ENCODE results near the gene TBC1D2B. TPM values are rescaled to one million over a fixed set of nuclear protein-coding genes. Genes with fewer than 3 reads are reported as not detected.
"Not testable (repeated sequence)": the region's sequence is repeated elsewhere in the genome, so short reads cannot be mapped to it uniquely, and the experiment has no call there.

TBC1D2B gene
- total RNA-seq, 1 donor from 2014 or later = 58.1 TPM

DNA sequence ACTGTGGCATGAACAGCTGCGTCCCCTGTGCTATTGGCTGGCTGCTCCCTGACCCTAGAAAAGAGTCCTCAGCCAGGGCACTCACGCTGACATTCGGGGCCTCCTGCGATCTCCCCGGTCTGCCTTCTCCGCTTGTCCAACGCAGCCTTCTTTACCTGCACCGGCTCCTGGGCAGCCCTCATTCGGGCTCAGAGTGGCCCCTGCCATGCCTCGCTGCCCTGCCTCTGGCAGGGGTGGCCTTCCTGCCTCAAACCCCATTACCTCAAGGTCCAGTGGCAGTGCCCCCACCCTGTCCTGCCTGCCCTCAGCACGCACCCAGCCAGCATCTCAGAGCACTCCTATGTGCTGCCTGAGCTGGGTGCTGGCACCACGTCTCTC lies 86.5 kb downstream of the TBC1D2B start:
- Mint-ChIP-seq H3K4me1 (ENCODE audit: low read depth) (peaks cover 65% of the 10 kb centered on the region), H3K27me3 (ENCODE audit: low read depth) (no peaks in the 10 kb centered on the region), H3K9me3 (ENCODE audit: low read depth) (no peaks in the 10 kb centered on the region), H3K4me3 (ENCODE audit: unreplicated experiment) (no peak overlapping the region), H3K36me3 (ENCODE audit: low read depth) (peaks cover 4% of the 10 kb centered on the region), H3K27ac (ENCODE audit: unreplicated experiment) (no peak overlapping the region)
- DNase-seq (ENCODE audit: low spot score) = no peak
- TF ChIP-seq, protein P1, sequence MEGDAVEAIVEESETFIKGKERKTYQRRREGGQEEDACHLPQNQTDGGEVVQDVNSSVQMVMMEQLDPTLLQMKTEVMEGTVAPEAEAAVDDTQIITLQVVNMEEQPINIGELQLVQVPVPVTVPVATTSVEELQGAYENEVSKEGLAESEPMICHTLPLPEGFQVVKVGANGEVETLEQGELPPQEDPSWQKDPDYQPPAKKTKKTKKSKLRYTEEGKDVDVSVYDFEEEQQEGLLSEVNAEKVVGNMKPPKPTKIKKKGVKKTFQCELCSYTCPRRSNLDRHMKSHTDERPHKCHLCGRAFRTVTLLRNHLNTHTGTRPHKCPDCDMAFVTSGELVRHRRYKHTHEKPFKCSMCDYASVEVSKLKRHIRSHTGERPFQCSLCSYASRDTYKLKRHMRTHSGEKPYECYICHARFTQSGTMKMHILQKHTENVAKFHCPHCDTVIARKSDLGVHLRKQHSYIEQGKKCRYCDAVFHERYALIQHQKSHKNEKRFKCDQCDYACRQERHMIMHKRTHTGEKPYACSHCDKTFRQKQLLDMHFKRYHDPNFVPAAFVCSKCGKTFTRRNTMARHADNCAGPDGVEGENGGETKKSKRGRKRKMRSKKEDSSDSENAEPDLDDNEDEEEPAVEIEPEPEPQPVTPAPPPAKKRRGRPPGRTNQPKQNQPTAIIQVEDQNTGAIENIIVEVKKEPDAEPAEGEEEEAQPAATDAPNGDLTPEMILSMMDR (IDR thresholded peaks at IDR 0.05) = no peak

GRCh38 chr15:77989296-77990143 lies 88.0 kb downstream of the TBC1D2B start:
- Mint-ChIP-seq H3K36me3 (ENCODE audit: low read depth) (peaks cover 4% of the 10 kb centered on the region), H3K27ac (ENCODE audit: unreplicated experiment) (no peak overlapping the region), H3K4me1 (ENCODE audit: low read depth) (peaks cover 55% of the 10 kb centered on the region), H3K27me3 (ENCODE audit: low read depth) (no peaks in the 10 kb centered on the region), H3K4me3 (ENCODE audit: unreplicated experiment) (no peak overlapping the region), H3K9me3 (ENCODE audit: low read depth) (no peaks in the 10 kb centered on the region)
- TF ChIP-seq, protein P1 (IDR thresholded peaks at IDR 0.05) = no peak
- no peak for DNase-seq (ENCODE audit: low spot score)

DNA sequence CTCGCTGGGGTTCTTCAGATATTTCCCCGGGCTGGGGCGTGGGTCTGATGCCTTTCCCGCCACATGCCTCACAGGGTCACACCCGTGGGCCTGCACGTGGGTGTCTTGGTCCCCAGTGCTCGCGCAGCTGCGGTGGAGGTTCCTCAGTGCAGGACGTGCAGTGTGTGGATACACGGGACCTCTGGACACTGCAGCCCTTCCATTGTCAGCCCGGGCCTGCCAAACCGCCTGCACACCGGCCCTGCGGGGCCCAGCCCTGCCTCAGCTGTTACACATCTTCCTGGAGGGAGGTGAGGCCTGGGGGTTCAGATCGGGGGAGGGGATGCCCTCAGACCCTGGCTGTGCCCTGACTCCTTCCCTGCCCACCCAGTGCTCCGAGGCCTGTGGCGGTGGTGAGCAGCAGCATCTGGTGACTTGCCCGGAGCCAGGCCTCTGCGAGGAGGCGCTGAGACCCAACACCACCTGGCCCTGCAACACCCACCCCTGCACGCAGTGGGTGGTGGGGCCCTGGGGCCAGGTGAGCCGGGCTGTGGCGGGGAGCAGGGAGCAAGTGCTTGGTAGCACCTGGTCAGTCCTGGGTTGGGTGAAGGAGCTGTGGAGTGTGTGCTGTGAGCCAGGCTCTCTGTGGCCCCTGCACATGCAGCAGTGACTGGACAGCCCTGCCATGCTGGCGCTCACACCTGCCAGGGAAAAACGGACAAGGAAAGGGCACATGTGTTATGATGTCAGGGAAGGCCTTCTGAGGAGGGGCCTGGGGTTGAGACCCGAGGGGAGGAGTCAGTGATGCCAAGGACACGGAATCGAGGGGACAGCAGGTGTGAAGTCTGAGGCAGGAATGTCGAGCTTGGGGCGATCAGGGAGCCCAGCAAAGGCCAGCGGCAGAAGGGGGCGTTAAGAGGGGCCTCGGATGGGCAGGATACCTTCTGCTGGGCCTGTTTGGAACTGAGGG lies 88.9 kb downstream of the TBC1D2B start:
- TF ChIP-seq, protein P1 (IDR thresholded peaks at IDR 0.05) = no peak
- Mint-ChIP-seq H3K36me3 (ENCODE audit: low read depth) (peaks cover 4% of the 10 kb centered on the region), H3K4me3 (ENCODE audit: unreplicated experiment) (no peak overlapping the region), H3K27me3 (ENCODE audit: low read depth) (no peaks in the 10 kb centered on the region), H3K4me1 (ENCODE audit: low read depth) (peaks cover 46% of the 10 kb centered on the region), H3K27ac (ENCODE audit: unreplicated experiment) (no peak overlapping the region), H3K9me3 (ENCODE audit: low read depth) (no peaks in the 10 kb centered on the region)
- DNase-seq (ENCODE audit: low spot score) = no peak

GRCh38 chr15:77987765-77988136 lies 89.8 kb downstream of the TBC1D2B start:
- peaks cover 41% of the 10 kb centered on the region for H3K4me1 Mint-ChIP-seq (ENCODE audit: low read depth)
- not testable (repeated sequence) for H3K9me3 Mint-ChIP-seq (ENCODE audit: low read depth); H3K36me3 Mint-ChIP-seq (ENCODE audit: low read depth)

DNA sequence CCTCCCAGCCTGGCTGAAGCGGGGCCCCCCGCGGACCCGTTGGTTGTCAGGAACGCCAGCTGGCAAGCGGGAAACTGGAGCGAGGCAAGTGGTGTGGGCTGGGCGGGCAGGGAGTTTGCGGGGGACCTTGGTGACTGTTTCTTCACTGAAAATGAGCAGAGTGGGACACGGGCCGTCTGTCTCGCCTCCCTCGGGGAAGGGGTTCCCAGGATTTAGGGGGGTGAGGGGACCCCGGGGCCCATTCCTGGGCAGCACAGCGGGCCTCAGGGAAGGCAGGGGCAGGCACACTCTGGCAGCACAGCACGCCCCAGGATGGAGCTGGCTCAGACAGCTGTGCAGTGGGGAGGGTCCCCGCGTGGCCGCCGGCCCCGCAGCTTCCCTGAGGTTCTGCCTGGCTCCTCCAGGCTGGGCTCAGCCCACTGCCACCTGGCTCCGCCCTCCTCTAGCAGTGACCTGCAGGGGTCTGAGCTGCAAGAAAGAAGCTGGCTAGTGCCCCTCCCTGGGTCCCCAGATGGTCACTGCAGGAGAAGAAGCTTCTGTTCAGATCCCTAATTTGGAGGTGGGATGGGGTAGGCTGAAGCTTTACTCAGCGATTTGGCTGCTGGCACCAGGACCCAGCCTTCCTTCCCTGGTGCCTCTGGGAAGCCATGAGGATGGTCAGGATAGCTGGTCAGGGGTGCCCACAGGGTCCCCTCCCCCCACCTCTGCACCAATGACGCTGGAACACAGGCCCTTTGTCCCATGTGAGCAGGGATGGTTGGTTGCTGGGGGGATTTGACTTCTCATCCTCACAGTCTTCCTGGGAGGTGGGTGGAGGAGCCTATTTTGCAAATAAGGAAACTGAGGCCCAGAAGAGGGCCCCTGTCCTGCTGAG lies 90.4 kb downstream of the TBC1D2B start:
- no peak overlapping the region for H3K27ac Mint-ChIP-seq (ENCODE audit: unreplicated experiment)
- H3K4me1 Mint-ChIP-seq (ENCODE audit: low read depth) = peaks cover 37% of the 10 kb centered on the region
- H3K36me3 Mint-ChIP-seq (ENCODE audit: low read depth) = peaks cover 4% of the 10 kb centered on the region
- H3K4me3 Mint-ChIP-seq (ENCODE audit: unreplicated experiment) = no peak overlapping the region
- DNase-seq (ENCODE audit: low spot score) = no peak
- no peaks in the 10 kb centered on the region for H3K9me3 Mint-ChIP-seq (ENCODE audit: low read depth)
- no peaks in the 10 kb centered on the region for H3K27me3 Mint-ChIP-seq (ENCODE audit: low read depth)
- TF ChIP-seq, protein P1 (IDR thresholded peaks at IDR 0.05) = no peak

More at GRCh38 chr15:77987765-77988136, 89.8 kb downstream of the TBC1D2B start:
- H3K27ac Mint-ChIP-seq (ENCODE audit: unreplicated experiment); H3K27me3 Mint-ChIP-seq (ENCODE audit: low read depth); DNase-seq (ENCODE audit: low spot score); H3K4me3 Mint-ChIP-seq (ENCODE audit: unreplicated experiment): not testable (repeated sequence)
